NCI-H748 (cell line): ENCODE results near the gene LRRN4.
A peak's percentile ranks its signal among the peaks of the same experiment; 100 is the strongest.
"Not testable (repeated sequence)": the region's sequence is repeated elsewhere in the genome, so short reads cannot be mapped to it uniquely, and the experiment has no call there.

ENCODE experiments used
- DNase-seq: peaks from one replicate; lab custom pipeline; 2025; ENCODE audit not compliant: unreplicated experiment; lab: John Stamatoyannopoulos, UW

LRRN4 gene

DNA sequence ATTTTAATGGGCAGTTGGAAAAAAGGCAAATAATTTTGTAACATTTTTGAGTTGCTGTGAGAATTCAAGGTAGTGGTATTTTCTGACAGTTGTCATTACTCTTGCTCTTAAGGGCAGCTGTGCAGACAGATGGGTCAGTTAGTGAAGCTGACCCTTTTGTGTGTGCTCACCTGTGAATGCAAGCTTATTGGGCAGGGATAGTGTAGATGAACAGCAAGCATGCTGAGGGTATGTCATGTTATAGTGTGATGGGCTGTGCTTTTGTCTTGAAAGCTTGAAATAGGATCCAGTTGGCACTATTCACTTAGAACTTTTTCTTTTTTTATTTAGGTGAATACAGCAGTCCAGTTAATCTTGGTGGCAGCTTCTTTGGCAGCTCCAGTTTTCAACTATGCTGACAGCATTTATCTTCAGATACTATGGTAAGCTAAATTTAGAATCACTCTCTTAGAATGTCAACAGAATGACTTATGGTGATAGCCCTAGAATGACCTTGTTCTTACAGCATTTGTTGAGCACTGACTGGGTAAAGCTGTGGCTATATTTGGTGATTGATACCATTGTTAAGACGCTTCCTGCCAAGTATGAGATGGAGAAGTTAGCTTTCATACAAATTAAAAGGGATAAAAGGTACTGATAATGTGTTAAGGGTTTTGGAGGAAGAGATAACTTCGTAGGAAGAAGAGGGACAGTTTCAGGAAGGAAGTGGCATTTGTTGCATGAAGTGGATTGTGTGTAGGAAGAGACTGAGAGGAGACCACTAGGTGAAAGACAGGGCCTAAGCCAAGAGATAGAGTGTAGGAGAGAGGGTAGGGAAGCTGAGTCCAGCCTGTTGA, 19.5 kb downstream of the LRRN4 start:
- DNase-seq, result no peak

- not testable (repeated sequence) for DNase-seq
Measured at GRCh38 chr20:6032907-6033306, 21.0 kb downstream of the LRRN4 start.

GRCh38 chr20:6030453-6031080, 23.3 kb downstream of the LRRN4 start:
- DNase-seq, result no peak

GRCh38 chr20:6029538-6029937, 24.3 kb downstream of the LRRN4 start:
- no peak for DNase-seq

GRCh38 chr20:6028818-6029217, 25.0 kb downstream of the LRRN4 start:
- DNase-seq, result no peak

GRCh38 chr20:6026051-6026450, 27.8 kb downstream of the LRRN4 start:
- no peak for DNase-seq

GRCh38 chr20:6024768-6025167, 29.1 kb downstream of the LRRN4 start:
- DNase-seq, result no peak

DNA sequence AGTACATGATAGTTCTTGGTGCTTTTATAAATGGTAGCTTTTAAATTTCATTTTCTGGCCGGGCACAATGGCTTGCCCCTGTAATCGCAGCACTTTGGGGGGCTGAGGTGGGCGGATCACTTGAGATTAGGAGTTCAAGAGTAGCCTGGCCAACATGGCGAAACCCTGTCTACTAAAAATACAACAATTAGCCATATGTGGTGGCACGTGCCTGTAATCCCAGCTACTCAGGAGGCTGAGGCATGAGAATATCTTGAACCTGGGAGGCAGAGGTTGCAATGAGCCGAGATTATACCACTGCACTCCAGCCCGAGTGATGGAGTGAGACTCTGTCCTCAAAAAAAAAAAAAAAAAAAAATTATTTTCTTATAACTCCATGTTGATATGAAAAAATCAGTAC, 36.0 kb downstream of the LRRN4 start:
- DNase-seq, result no peak

- no peak for DNase-seq
Measured at GRCh38 chr20:6017467-6017866, 36.4 kb downstream of the LRRN4 start.

DNA sequence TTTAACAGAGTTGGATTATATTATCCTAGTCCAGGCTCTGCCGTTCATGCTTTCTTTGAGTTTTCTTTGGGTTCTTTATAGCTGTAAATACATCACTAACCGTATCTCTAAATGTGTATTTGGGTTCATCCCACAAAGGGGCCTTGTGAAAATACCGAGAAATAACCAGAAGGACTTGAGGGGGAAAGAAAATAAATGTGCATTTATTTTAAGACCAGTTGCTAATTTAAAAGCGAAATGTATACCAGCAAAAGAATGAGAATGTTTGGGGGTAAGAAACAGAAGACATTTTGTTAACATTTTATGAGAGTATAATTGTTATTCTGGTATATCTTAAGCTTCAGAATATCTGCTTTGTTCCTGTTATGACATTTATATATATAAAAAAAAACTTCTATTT, 38.9 kb downstream of the LRRN4 start:
- no peak for DNase-seq

DNA sequence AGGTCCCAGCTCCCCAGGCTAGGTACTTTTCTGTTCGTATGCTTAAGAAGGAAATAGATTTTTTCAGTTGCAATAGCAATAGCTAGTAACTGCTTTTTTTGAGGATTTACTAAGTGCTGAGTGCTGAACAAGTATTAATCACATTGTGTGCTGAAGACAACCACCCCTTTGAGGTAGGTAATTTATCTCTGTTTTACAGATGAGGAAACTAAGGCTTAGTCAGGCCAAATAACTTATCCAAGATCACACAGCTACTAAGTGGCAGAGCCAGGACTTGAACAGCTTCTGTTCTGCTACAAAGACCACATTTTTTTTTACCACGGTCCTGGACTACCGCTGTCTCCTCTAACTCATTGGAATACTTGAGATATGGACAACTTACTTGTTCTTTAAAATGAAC, 39.8 kb downstream of the LRRN4 start:
- DNase-seq, result no peak

- no peak for DNase-seq
Measured at GRCh38 chr20:6012179-6012578, 41.7 kb downstream of the LRRN4 start.

DNA sequence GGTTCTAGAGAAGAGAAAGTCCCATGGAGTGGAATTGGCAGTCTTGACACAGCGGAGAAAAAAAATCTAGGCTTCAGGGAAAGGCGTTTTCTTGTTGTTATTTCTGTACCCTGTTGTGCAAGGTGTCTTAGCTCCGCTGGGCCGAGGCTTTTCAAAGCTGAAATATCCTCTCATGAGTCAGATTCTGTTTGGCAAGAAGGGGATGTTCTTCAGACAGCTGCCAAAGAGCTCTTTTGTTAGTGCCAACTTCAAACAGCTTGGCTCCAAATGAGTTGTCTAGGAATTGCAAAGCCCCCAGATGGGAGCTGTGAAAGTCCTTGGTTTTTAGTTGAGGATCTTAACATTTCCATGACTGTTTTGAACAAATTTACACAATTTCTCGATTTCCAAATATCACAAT, 45.6 kb downstream of the LRRN4 start:
- DNase-seq, result no peak

DNA sequence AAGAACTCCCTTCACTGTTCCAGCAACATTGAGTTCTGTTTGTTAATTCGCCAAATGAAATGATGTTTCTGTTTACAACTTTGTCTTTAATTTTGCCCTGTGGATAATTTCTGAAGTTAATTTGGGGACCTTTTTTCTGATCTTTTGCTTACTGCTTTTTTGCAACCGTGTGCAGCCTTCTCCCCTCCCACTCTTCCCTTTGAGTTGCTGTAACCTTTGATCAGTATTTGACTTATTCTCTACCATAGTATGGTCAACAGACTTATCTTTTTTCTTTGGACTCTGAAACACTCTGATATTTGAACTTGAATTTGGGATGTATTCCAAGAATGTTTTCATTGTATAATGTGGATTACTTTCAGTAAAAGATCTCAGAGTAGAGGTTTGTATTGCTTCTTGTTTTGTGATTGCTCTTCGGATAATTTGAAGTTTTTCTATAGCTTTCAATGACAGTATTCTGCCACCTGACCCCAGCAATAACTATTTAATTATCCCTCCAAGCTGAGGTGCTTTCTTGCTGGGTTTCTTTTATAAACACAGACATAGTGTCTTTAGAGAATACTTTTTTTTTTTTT, 46.2 kb downstream of the LRRN4 start:
- DNase-seq, result no peak

GRCh38 chr20:6007094-6007528, 46.7 kb downstream of the LRRN4 start:
- DNase-seq, result peak; percentile 43

GRCh38 chr20:6006603-6006949, 47.3 kb downstream of the LRRN4 start:
- DNase-seq, result peak; percentile 62

DNA sequence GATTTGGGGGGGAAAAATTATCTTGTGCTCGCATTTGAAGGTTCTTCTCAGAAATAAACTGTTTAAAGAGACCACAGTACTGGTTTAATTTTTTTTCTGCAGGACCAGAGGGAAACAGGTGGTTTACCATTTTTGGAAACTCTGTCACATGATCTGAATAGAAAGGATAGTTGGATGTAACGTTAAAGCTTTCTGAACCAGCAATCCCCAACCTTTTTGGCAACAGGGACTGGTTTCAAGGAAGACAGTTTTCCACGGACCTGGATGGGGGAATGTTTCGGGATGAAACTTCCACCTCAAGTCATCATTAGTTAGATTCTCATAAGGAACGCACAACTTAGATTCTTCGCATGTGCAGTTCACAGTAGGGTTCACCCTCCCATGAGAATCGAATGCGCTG, 53.0 kb downstream of the LRRN4 start:
- no peak for DNase-seq

DNA sequence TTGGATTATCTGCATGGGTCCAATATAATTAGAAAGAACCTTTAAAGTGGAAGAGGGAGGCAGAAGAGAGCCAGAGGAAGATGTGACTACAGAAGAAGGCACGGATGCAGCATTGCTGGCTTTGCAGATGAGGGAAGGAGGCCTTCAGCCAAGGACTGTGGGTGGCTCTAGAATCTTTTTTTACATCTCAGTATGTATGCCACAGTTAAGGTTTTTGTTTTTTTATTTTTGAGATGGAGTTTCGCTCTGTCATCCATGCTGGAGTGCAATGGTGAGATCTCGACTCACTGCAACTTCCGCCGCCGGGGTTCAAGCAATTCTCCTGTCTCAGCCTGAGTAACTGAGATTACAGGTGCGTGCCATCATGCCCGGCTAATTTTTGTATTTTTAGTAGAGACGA, 54.1 kb downstream of the LRRN4 start:
- no peak for DNase-seq

DNA sequence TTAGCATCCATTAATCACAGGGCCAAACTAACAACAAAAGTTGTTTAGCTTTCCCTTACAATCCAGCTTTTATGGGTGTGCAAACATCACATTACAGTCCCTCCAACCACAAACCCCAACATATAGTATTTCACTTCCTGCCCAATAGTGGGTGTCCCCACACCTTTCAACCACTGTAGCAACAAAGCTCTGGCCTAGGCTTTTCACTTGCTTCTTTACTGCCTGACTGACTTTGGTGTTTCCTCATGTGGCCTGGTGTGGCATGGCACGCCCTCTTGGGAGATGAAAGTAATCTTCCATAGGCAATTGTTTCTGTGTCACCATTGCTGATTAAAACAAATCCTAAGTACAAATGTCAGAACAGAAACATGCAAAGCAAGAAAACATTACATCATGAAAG, 57.1 kb downstream of the LRRN4 start:
- DNase-seq, result peak; percentile 38

- DNase-seq, result no peak
Measured at GRCh38 chr20:5991623-5992441, 62.0 kb downstream of the LRRN4 start.

DNA sequence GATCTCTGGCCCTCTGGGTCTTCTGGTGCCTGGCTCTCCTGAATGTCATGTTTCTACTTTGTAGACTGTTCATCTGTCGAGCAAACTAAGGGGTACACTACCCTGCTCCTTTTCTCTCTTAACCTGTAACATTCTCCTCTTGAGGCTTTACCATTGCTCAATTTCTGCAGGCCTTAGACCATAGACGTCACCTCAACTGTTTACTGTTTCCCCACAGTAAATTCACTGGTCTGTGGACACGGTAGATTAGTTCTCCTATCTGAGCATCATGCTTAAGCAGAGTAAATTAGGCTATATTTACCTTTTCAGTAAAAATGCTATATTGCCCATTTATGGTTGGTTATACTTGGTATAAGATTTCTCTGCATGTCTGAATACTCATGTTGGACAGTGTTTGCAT, 62.9 kb downstream of the LRRN4 start:
- DNase-seq, result no peak
